ENCODE results near the gene MRNIP. TPM values are rescaled to one million over a fixed set of nuclear protein-coding genes. Genes with fewer than 3 reads are reported as not detected.

The MRNIP gene
- total and polyA plus RNA-seq, 7 experiments from 2014 or later, result 19.4 to 133 (median 40.2) TPM

- peaks cover 0 to 2% (median 0%) of the 10 kb centered on the region in 11 donors for H3K9me3 Mint-ChIP-seq
- Histone ChIP-seq H3K36me3 (ENCODE audit: control insufficient read depth in 2 of 3, insufficient read depth in 3 of 3, low read length in 3 of 3) (peaks cover 24 to 79% (median 25%) of the 10 kb centered on the region in 3 experiments), H3K4me1 (ENCODE audit: control insufficient read depth in 2 of 2, insufficient read depth in 2 of 2, low read length in 2 of 2) (peaks cover 8 to 19% of the 10 kb centered on the region in 2 donors), H3K27me3 (ENCODE audit: control insufficient read depth in 2 of 2, insufficient read depth in 2 of 2, low read length in 2 of 2) (no peaks in the 10 kb centered on the region), H3K9me3 (ENCODE audit: control insufficient read depth in 2 of 3, low read length in 3 of 3) (no peaks in the 10 kb centered on the region), H3K4me3 (ENCODE audit: low read length) (no peak overlapping the region), H3K27ac (ENCODE audit: low read depth, low read length) (no peak overlapping the region)
- H3K4me1 Mint-ChIP-seq, result peaks cover 12 to 29% (median 21%) of the 10 kb centered on the region in 7 donors
- H3K27ac Mint-ChIP-seq, result peak overlapping the region in 3 of 9 donors; percentile 10 to 85 (median 29)
- H3K4me3 Mint-ChIP-seq, result no peak overlapping the region
- H3K27me3 Mint-ChIP-seq, result no peaks in the 10 kb centered on the region
- H3K36me3 Mint-ChIP-seq, result peaks cover 17 to 67% (median 40%) of the 10 kb centered on the region in 5 donors
- ChIA-PET POLR2A (interaction anchor here (0.8 to 1.4 kb wide), 6 partner anchors 10 to 130 kb away, joined by 3 to 7 read pairs (median 4); no protein-coding TSS in a partner anchor), CTCF (interaction anchor here (0.6 kb wide), 1 partner anchor 19 kb away, joined by 4 read pairs; no protein-coding TSS in a partner anchor)
- DNase-seq, result no peak
- intact Hi-C loops (cut with micrococcal nuclease), result no loop called here
- no peak for ATAC-seq
These were observed 25.4 kb downstream of the MRNIP start for GRCh38 chr5:179833056-179833708.

GRCh38 chr5:179832039-179832745, 26.4 kb downstream of the MRNIP start:
- Histone ChIP-seq H3K27ac (ENCODE audit: low read depth, low read length) (no peak overlapping the region), H3K27me3 (ENCODE audit: control insufficient read depth in 2 of 2, insufficient read depth in 2 of 2, low read length in 2 of 2) (no peaks in the 10 kb centered on the region), H3K4me3 (ENCODE audit: low read length) (no peak overlapping the region), H3K9me3 (ENCODE audit: control insufficient read depth in 2 of 3, low read length in 3 of 3) (no peaks in the 10 kb centered on the region), H3K4me1 (ENCODE audit: control insufficient read depth in 2 of 2, insufficient read depth in 2 of 2, low read length in 2 of 2) (peaks cover 8 to 13% of the 10 kb centered on the region in 2 donors), H3K36me3 (ENCODE audit: control insufficient read depth in 2 of 3, insufficient read depth in 3 of 3, low read length in 3 of 3) (peaks cover 24 to 76% (median 25%) of the 10 kb centered on the region in 3 experiments)
- intact Hi-C loops (cut with micrococcal nuclease), result no loop called here
- Mint-ChIP-seq H3K27ac (peak overlapping the region in 3 of 9 donors; percentile 23 to 53 (median 51)), H3K4me1 (peaks cover 10 to 31% (median 27%) of the 10 kb centered on the region in 7 donors), H3K4me3 (peak overlapping the region in 1 of 10 donors; percentile 20), H3K27me3 (no peaks in the 10 kb centered on the region), H3K9me3 (peaks cover 0 to 2% (median 0%) of the 10 kb centered on the region in 11 donors), H3K36me3 (peaks cover 17 to 70% (median 40%) of the 10 kb centered on the region in 5 donors)
- ATAC-seq (no peak), DNase-seq (no peak)
- ChIA-PET POLR2A (interaction anchor here (1.0 to 3.8 kb wide), 4 partner anchors 9 to 129 kb away, joined by 3 to 17 read pairs (median 4); partner anchors contain the start of gene SQSTM1), CTCF (interaction anchor here (0.6 kb wide), 1 partner anchor 18 kb away, joined by 4 read pairs; no protein-coding TSS in a partner anchor)

- Mint-ChIP-seq H3K27me3 (no peaks in the 10 kb centered on the region), H3K36me3 (peaks cover 12 to 67% (median 31%) of the 10 kb centered on the region in 5 donors), H3K27ac (peak overlapping the region in 5 of 9 donors; percentile 36 to 88 (median 72)), H3K4me1 (peaks cover 3 to 23% (median 17%) of the 10 kb centered on the region in 7 donors), H3K4me3 (no peak overlapping the region), H3K9me3 (peaks cover 0 to 2% (median 0%) of the 10 kb centered on the region in 11 donors)
- Histone ChIP-seq H3K27ac (ENCODE audit: low read depth, low read length) (no peak overlapping the region), H3K4me3 (ENCODE audit: low read length) (no peak overlapping the region), H3K36me3 (ENCODE audit: control insufficient read depth in 2 of 3, insufficient read depth in 3 of 3, low read length in 3 of 3) (peaks cover 24 to 76% (median 25%) of the 10 kb centered on the region in 3 experiments), H3K9me3 (ENCODE audit: control insufficient read depth in 2 of 3, low read length in 3 of 3) (no peaks in the 10 kb centered on the region), H3K4me1 (ENCODE audit: control insufficient read depth in 2 of 2, insufficient read depth in 2 of 2, low read length in 2 of 2) (peaks cover 0 to 1% of the 10 kb centered on the region in 2 donors), H3K27me3 (ENCODE audit: control insufficient read depth in 2 of 2, insufficient read depth in 2 of 2, low read length in 2 of 2) (no peaks in the 10 kb centered on the region)
- intact Hi-C loops (cut with micrococcal nuclease), result no loop called here
- no peak for ATAC-seq
- ChIA-PET CTCF (interaction anchor here (0.7 kb wide), 1 partner anchor 208 kb away, joined by 4 read pairs; the partner anchor contains the start of gene HNRNPH1), POLR2A (interaction anchor here (1.0 to 3.8 kb wide), 2 partner anchors 9 to 11 kb away, joined by 3 to 17 read pairs; partner anchors contain the start of gene SQSTM1)
- peak in 1 of 9 donors; percentile 4 for DNase-seq
These were observed 27.7 kb downstream of the MRNIP start for GRCh38 chr5:179830818-179831468.

- Mint-ChIP-seq H3K9me3 (peaks cover 0 to 2% (median 0%) of the 10 kb centered on the region in 11 donors), H3K27ac (peak overlapping the region in 6 of 9 donors; percentile 10 to 76 (median 66)), H3K36me3 (peaks cover 12 to 60% (median 29%) of the 10 kb centered on the region in 5 donors), H3K4me3 (no peak overlapping the region), H3K4me1 (peaks cover 8 to 22% (median 17%) of the 10 kb centered on the region in 7 donors), H3K27me3 (no peaks in the 10 kb centered on the region)
- CTCF ChIA-PET, result interaction anchor here (0.9 kb wide), 1 partner anchor 28 kb away, joined by 4 read pairs; no protein-coding TSS in a partner anchor
- peaks cover 30 to 84% (median 32%) of the 10 kb centered on the region in 3 experiments for H3K36me3 ChIP-seq (ENCODE audit: control insufficient read depth in 2 of 3, insufficient read depth in 3 of 3, low read length in 3 of 3)
- no peaks in the 10 kb centered on the region for H3K4me1 ChIP-seq (ENCODE audit: control insufficient read depth in 2 of 2, insufficient read depth in 2 of 2, low read length in 2 of 2)
- no peak overlapping the region for H3K4me3 ChIP-seq (ENCODE audit: low read length)
- H3K27me3 ChIP-seq (ENCODE audit: control insufficient read depth in 2 of 2, insufficient read depth in 2 of 2, low read length in 2 of 2), result no peaks in the 10 kb centered on the region
- DNase-seq (no peak), ATAC-seq (no peak)
- H3K27ac ChIP-seq (ENCODE audit: low read depth, low read length), result no peak overlapping the region
- POLR2A ChIA-PET, result interaction anchor here (0.6 to 3.8 kb wide), 3 partner anchors 8 to 680 kb away, joined by 3 to 17 read pairs (median 4); partner anchors contain the start of gene SQSTM1
- intact Hi-C loops (cut with micrococcal nuclease), result loop anchor here in 1 of 2 donors (10.0 kb wide), 1 partner anchor 275 kb away; the partner anchor contains the start of gene RUFY1
- H3K9me3 ChIP-seq (ENCODE audit: control insufficient read depth in 2 of 3, low read length in 3 of 3), result no peaks in the 10 kb centered on the region
These were observed 28.7 kb downstream of the MRNIP start for GRCh38 chr5:179829732-179830435.

- Histone ChIP-seq H3K27ac (ENCODE audit: low read depth, low read length) (peak overlapping the region; percentile 37), H3K4me1 (ENCODE audit: control insufficient read depth in 2 of 2, insufficient read depth in 2 of 2, low read length in 2 of 2) (no peaks in the 10 kb centered on the region), H3K36me3 (ENCODE audit: control insufficient read depth in 2 of 3, insufficient read depth in 3 of 3, low read length in 3 of 3) (peaks cover 30 to 93% (median 32%) of the 10 kb centered on the region in 3 experiments), H3K4me3 (ENCODE audit: low read length) (no peak overlapping the region), H3K9me3 (ENCODE audit: control insufficient read depth in 2 of 3, low read length in 3 of 3) (no peaks in the 10 kb centered on the region), H3K27me3 (ENCODE audit: control insufficient read depth in 2 of 2, insufficient read depth in 2 of 2, low read length in 2 of 2) (no peaks in the 10 kb centered on the region)
- POLR2A ChIA-PET, result interaction anchor here (0.9 to 3.8 kb wide), 3 partner anchors 8 to 34 kb away, joined by 3 to 17 read pairs (median 6); partner anchors contain the start of gene SQSTM1
- Mint-ChIP-seq H3K36me3 (peaks cover 15 to 62% (median 33%) of the 10 kb centered on the region in 5 donors), H3K4me1 (peaks cover 13 to 32% (median 21%) of the 10 kb centered on the region in 7 donors), H3K27ac (peak overlapping the region in 8 of 9 donors; percentile 20 to 83 (median 71)), H3K4me3 (no peak overlapping the region), H3K27me3 (no peaks in the 10 kb centered on the region), H3K9me3 (peaks cover 0 to 2% (median 0%) of the 10 kb centered on the region in 11 donors)
- CTCF ChIA-PET, result no interaction called here
- ATAC-seq, result no peak
- no peak for DNase-seq
- intact Hi-C loops (cut with micrococcal nuclease), result loop anchor here in 1 of 2 donors (10.0 kb wide), 1 partner anchor 274 kb away; the partner anchor contains the start of gene RUFY1
These were observed 29.7 kb downstream of the MRNIP start for GRCh38 chr5:179828756-179829421.

All from naive thymus-derived CD4-positive, alpha-beta T cell (primary cell).